Activated CD4-positive, alpha-beta T cell treated with anti-CD3 and anti-CD28 coated beads for 1 hour (primary cell): Measurements from ENCODE around the gene ELF2.
A peak's percentile ranks its signal among the peaks of the same experiment; 100 is the strongest.
"Not testable (repeated sequence)": the region's sequence is repeated elsewhere in the genome, so short reads cannot be mapped to it uniquely, and the experiment has no call there.

Source experiments
- DNase-seq: peaks from one replicate; pipeline ENCODE4 v3.0.0-alpha.2; 2020

Gene ELF2

DNA sequence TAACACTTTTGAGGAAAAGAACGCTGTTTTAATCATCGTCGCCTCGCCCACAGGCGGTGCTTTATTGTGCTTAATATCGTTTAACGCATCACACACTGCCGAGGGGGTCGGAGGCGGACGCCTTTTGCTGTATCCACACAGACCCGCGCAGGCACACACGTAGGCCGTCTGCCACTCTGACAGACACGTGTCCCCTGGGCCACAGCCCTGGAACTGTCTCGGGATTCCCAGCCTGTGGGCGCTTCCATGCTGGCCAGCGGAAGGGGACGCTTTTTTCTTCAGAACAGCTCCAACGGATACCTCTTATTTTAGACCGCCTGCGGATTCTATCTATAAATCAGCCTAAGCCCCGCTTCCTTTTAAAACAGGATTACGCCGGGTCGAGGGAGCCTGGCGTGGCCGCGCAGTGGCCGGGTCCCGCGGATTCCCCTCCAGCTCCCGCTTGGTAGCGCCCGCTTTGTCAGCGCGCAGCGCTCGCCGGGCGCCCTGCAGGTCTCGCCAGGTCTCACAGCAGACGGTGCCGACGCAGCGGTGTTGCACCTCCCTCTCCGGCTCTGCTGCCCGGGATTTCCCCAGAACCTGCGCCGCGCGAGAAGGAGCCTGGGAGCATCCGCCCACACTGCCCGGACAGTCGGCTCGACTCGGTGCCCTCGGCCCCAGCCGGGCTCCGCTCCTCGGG, 161.6 kb downstream of the ELF2 start, which contains the start of gene NOCT:
Gene NOCT, plus strand, starts transcription at position 513 of the 679 bp plus-strand sequence. CDS start 201 bp downstream, outside the sequence.
- peak; percentile 84 for DNase-seq

- no peak for DNase-seq
Observed at GRCh38 chr4:139014371-139015268, 162.4 kb downstream of the ELF2 start.

GRCh38 chr4:139011225-139011950, 165.6 kb downstream of the ELF2 start:
- DNase-seq: no peak

DNA sequence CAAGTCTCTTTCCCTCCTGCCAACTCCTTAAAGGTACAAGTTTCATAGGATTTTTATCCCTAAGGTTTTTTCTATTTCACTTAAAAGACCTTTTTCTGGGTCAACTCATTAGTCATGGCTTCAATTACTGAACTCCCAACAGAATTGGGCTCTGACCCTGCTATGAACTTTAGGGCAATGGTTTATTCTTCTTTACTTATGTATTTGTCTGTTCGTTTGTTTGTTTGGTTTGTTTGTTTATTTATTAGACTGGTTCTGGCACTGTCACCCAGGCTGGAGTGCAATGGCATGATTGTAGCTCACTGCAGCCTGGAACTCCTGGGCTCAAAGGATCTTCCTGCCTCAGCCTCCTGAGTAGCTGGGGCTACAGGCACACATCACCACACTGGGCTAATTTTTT, 167.3 kb downstream of the ELF2 start:
- DNase-seq: no peak

DNA sequence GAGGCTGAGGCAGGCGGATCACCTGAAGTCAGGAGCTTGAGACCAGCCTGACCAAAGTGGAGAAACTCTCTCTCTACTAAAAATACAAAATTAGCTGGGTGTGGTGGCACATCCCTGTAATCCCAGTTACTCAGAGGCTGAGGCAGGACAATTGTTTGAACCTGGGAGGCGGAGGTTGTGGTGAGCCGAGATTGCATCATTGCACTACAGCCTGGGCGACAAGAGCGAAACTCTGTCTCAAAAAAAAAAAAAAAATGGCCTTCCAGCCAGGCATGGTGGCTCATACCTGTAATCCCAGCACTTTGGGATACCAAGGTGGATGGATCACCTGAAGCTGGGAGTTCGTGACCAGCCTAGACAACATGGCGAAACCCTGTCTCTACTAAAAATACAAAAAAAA, 168.7 kb downstream of the ELF2 start:
- not testable (repeated sequence) for DNase-seq

- no peak for DNase-seq
Observed at GRCh38 chr4:139007640-139008039, 169.4 kb downstream of the ELF2 start.
